Measurements from ENCODE around the gene IL20RB. TPM values are rescaled to one million over a fixed set of nuclear protein-coding genes. Genes with fewer than 3 reads are reported as not detected.

Gene IL20RB
- total RNA-seq, 1 experiment from 2014 or later = 0.57 TPM

- peak; percentile 75 for DNase-seq (ENCODE audit: low read depth)
Observed at GRCh38 chr3:137032465-137033120, 74.8 kb downstream of the IL20RB start.

- DNase-seq (ENCODE audit: low read depth) = peak; percentile 12
Observed at GRCh38 chr3:137035631-137036030, 77.8 kb downstream of the IL20RB start.

- DNase-seq (ENCODE audit: low read depth) = no peak
Observed at GRCh38 chr3:137039570-137039969, 81.8 kb downstream of the IL20RB start.

GRCh38 chr3:137041251-137041650, 83.5 kb downstream of the IL20RB start:
- DNase-seq (ENCODE audit: low read depth) = no peak

- DNase-seq (ENCODE audit: low read depth) = no peak
Observed at GRCh38 chr3:137041686-137042085, 83.9 kb downstream of the IL20RB start.

- DNase-seq (ENCODE audit: low read depth) = no peak
Observed at GRCh38 chr3:137046747-137047146, 89.0 kb downstream of the IL20RB start.

- no peak for DNase-seq (ENCODE audit: low read depth)
Observed at GRCh38 chr3:137047240-137047639, 89.5 kb downstream of the IL20RB start.

GRCh38 chr3:137050281-137050680, 92.5 kb downstream of the IL20RB start:
- DNase-seq (ENCODE audit: low read depth) = no peak

GRCh38 chr3:137052298-137052697, 94.5 kb downstream of the IL20RB start:
- no peak for DNase-seq (ENCODE audit: low read depth)

Other genes with a start within 250 kb of the IL20RB start
- 24.6 and 27.5 TPM in 2 replicates for gene STAG1, start 205.6 kb upstream of the IL20RB start, total RNA-seq (2014; rRNA removed)
- gene SLC35G2, start 138.9 kb upstream of the IL20RB start, total RNA-seq (2014; rRNA removed) = 17.4 and 18.7 TPM in 2 replicates
- 28.6 and 33.0 TPM in 2 replicates for gene NCK1, start 95.8 kb upstream of the IL20RB start, total RNA-seq (2014; rRNA removed)

All from LHCN-M2 (cell line).